GM12878 (cell line): Measurements from ENCODE around the gene GIT1. TPM values are rescaled to one million over a fixed set of nuclear protein-coding genes. Genes with fewer than 3 reads are reported as not detected.

Experiments
- ATAC-seq: fragments of 200-7000 bp; cut with Tn5 transposase; 3 replicates; pipeline ENCODE4 v1.9.1; 2020; ENCODE audit warnings: mild to moderate bottlenecking, moderate library complexity
- BruUV-seq: library from RNA; stranded (reverse); fragments of 400-500 nt; replicated peaks from 2 replicates; lab custom pipeline; 2021; lab: Mats Ljungman, UMichigan
- CTCF ChIA-PET: fragments of 300-600 bp; sonication (Branson Sonifier 250); formaldehyde crosslinking; extraction: SDS; loops from one replicate; lab custom pipeline; 2021; ENCODE audit warnings: inconsistent platforms; lab: Yijun Ruan, JAX
- POLR2A ChIA-PET: fragments of 350-600 bp; formaldehyde crosslinking; extraction: SDS; loops from one replicate; lab custom pipeline; 2021; ENCODE audit warnings: inconsistent platforms; lab: Charles Lee
- RAD21 ChIA-PET: fragments of 300-600 bp; sonication (Branson Sonifier 250); formaldehyde crosslinking; loops from one replicate; lab custom pipeline; 2023; ENCODE audit warnings: antibody characterized with exemption; ENCODE audit not compliant: unreplicated experiment; lab: Charles Lee
- SMC1A ChIA-PET: fragments of 300-600 bp; sonication (Branson Sonifier 250); formaldehyde crosslinking; loops from one replicate; lab custom pipeline; 2023; ENCODE audit not compliant: unreplicated experiment, uncharacterized antibody; lab: Charles Lee
- DNase-seq: peaks from one replicate; pipeline ENCODE4 v3.0.0-alpha.2; 2011; ENCODE audit warnings: low read depth, low spot score
- FAIRE-seq: peaks from 3 replicates; lab custom pipeline; 2011; peaks lifted over from hg19 to GRCh38; lab: Jason Lieb, UNC
- H2AFZ ChIP-seq: 2 replicates; pipeline ENCODE4 v1.6.0; 2011; ENCODE audit warnings: low read depth, low read length, control low read depth; ENCODE audit not compliant: control insufficient read depth
- H3K27ac ChIP-seq: 2 replicates; pipeline ENCODE4 v1.5.1; 2011; ENCODE audit warnings: control low read depth; ENCODE audit not compliant: control insufficient read depth, insufficient read depth
- H3K27me3 ChIP-seq, 2 experiments: replicated peaks in 1 of 2; 2 replicates each; pipeline versions ENCODE4 v1.6.0 to v1.6.1; 2011; ENCODE audit warnings: low read length in 1 of 2; ENCODE audit not compliant: control insufficient read depth in 2 of 2, insufficient read depth in 2 of 2
- H3K36me3 ChIP-seq, 2 experiments: 2 replicates each; pipeline ENCODE4 v1.5.1; 2011; ENCODE audit warnings: low read length in 1 of 2; ENCODE audit not compliant: control insufficient read depth in 2 of 2, insufficient read depth in 2 of 2
- H3K4me1 ChIP-seq: 2 replicates; pipeline ENCODE4 v1.6.1; 2011; ENCODE audit warnings: mild to moderate bottlenecking, low read length, moderate library complexity, mixed read lengths; ENCODE audit not compliant: control insufficient read depth, insufficient read depth
- H3K4me2 ChIP-seq: 2 replicates; pipeline ENCODE4 v1.6.0; 2011; ENCODE audit warnings: control low read depth; ENCODE audit not compliant: control insufficient read depth, insufficient read depth
- H3K4me3 ChIP-seq: fragments of 200-600 bp; sonication (generic); 2 replicates; pipeline ENCODE4 v1.5.1; 2016
- H3K79me2 ChIP-seq: 2 replicates; pipeline ENCODE4 v1.6.0; 2011; ENCODE audit warnings: low read length; ENCODE audit not compliant: control insufficient read depth, insufficient read depth
- H3K9ac ChIP-seq: 2 replicates; pipeline ENCODE4 v1.8.0; 2011; ENCODE audit warnings: low read length, control low read depth, mixed read lengths; ENCODE audit not compliant: control insufficient read depth, insufficient read depth
- H3K9me3 ChIP-seq: replicated peaks from 3 replicates; pipeline ENCODE4 v1.5.1; 2011; ENCODE audit warnings: mild to moderate bottlenecking, low read length; ENCODE audit not compliant: control insufficient read depth, insufficient read depth
- H4K20me1 ChIP-seq: 2 replicates; pipeline ENCODE4 v1.6.0; 2011; ENCODE audit not compliant: control insufficient read depth, insufficient read depth
- CTCF ChIP-seq, 3 experiments: IDR thresholded peaks in 2 of 3; conservative IDR thresholded peaks in 1 of 3; 2 replicates each; pipeline ENCODE4 v1.5.1; 2011; ENCODE audit warnings: low read depth in 3 of 3, low read length in 3 of 3, mild to moderate bottlenecking in 3 of 3, control low read depth in 2 of 3, moderate library complexity in 2 of 3, inconsistent platforms in 1 of 3, mixed read lengths in 1 of 3; ENCODE audit not compliant: control insufficient read depth in 2 of 3, insufficient read depth in 1 of 3; ENCODE audit errors: extremely low read depth in 1 of 3
- IRF4 ChIP-seq: IDR thresholded peaks from 2 replicates; pipeline ENCODE4 v1.6.1; 2011; ENCODE audit warnings: low read depth, low read length
- in situ Hi-C: fragments of 300-500 bp; cut with MboI; formaldehyde crosslinking; loops from 9 replicates; pipeline ENCODE4 v1.14.3; 2018; ENCODE audit warnings: mixed read lengths
- intact Hi-C: fragments of 100-400 bp; cut with micrococcal nuclease; formaldehyde crosslinking; loops from one replicate; pipeline ENCODE4 v1.14.2; 2022; ENCODE audit not compliant: unreplicated experiment
- polyA plus RNA-seq, 11 experiments: library from polyadenylated mRNA; depleted of rRNA in 4 of 11; unstranded in 6 of 11; stranded (reverse) in 5 of 11; fragments of >200 nt; fragmentation: Nextera tagmentation in 4 of 11; fragmentation: Illumina TruSeq in 1 of 11; extraction: Ambion mirVana in 4 of 11; extraction: Trizol in 1 of 11; gene quantifications; 1 replicate in 1 of 11; 2 replicates in 10 of 11; pipeline versions ENCODE4 v1.2.1 to v1.2.3, GENCODE V29; 2011 to 2016; ENCODE audit warnings: inconsistent platforms in 2 of 11, missing spikeins in 2 of 11, low read depth in 1 of 11
- total RNA-seq, 4 experiments: library from RNA; depleted of rRNA in 3 of 4; stranded (reverse); fragments of >200 nt in 3 of 4; fragmentation: Illumina TruSeq in 1 of 4; extraction: Trizol in 1 of 4; gene quantifications; 2 replicates each; pipeline versions ENCODE4 v1.2.1 to v1.2.3, GENCODE V29; 2013 to 2021

The GIT1 gene
- total and polyA plus RNA-seq, 10 of the 15 experiments (the other 5 are each of a cell fraction or from before 2014, with no cell fraction given): 0.24 to 45.3 (median 20.9) TPM

- RAD21 ChIA-PET: interaction anchor here (0.6 to 4.1 kb wide), 5 partner anchors 20 to 312 kb away, joined by 3 to 30 read pairs (median 17); partner anchors contain the start of gene SSH2
These were observed 29.8 kb upstream of the GIT1 start for GRCh38 chr17:29619251-29619650.

More at GRCh38 chr17:29619251-29619650, 29.8 kb upstream of the GIT1 start:
- Histone ChIP-seq H3K4me2 (no peak overlapping the region), H2AFZ (no peak overlapping the region), H3K27me3 (peaks cover 4 to 6% of the 10 kb centered on the region in 2 experiments; a peak in 3 of 4 replicates), H4K20me1 (peaks cover 3% of the 10 kb centered on the region; the same call in 1 of the 2 replicates), H3K9me3 (no peaks in the 10 kb centered on the region; the same call in 2 of the 3 replicates), H3K27ac (no peak overlapping the region), H3K36me3 (no peaks in the 10 kb centered on the region), H3K4me3 (no peak overlapping the region), H3K4me1 (peaks cover 37% of the 10 kb centered on the region), H3K79me2 (no peaks in the 10 kb centered on the region), H3K9ac (no peak overlapping the region)
- POLR2A ChIA-PET: interaction anchor here (0.5 kb wide), 2 partner anchors 62 to 212 kb away, joined by 3 read pairs; no protein-coding TSS in a partner anchor
- ATAC-seq (no peak), FAIRE-seq (no peak), DNase-seq (no peak)
- intact Hi-C loops (loop anchor here (10.0 kb wide), 2 partner anchors 84 to 316 kb away; partner anchors contain the start of gene SSH2), in situ Hi-C loops (no loop called here)
- TF ChIP-seq CTCF (IDR thresholded peaks at IDR 0.05 in 2 of 3, conservative IDR thresholded peaks at IDR 0.05 in 1 of 3; ENCODE audit: control insufficient read depth in 2 of 3, extremely low read depth in 1 of 3, insufficient read depth in 1 of 3, low read depth in 3 of 3, low read length in 3 of 3) (peak; percentile 18 to 41 (median 33); a peak in 3 of 6 replicates), IRF4 (no peak)
- BruUV-seq: no TSS peak
- CTCF ChIA-PET: interaction anchor here (1.9 to 7.1 kb wide), 9 partner anchors 19 to 402 kb away, joined by 5 to 114 read pairs (median 28); partner anchors contain the start of genes ANKRD13B and SSH2
- SMC1A ChIA-PET: interaction anchor here (0.5 to 3.7 kb wide), 3 partner anchors 104 to 505 kb away, joined by 3 to 22 read pairs (median 4); partner anchors contain the start of gene SSH2
